Measurements from ENCODE around the gene CXCR5. TPM values are rescaled to one million over a fixed set of nuclear protein-coding genes. Genes with fewer than 3 reads are reported as not detected.

The CXCR5 gene
- total and polyA plus RNA-seq, 4 donors: 0.06 to 0.92 TPM; not detected in 2

GRCh38 chr11:118931571-118931970 lies 47.9 kb downstream of the CXCR5 start:
- no peak overlapping the region for H3K9ac ChIP-seq (ENCODE audit: low read depth in 1 of 2, low read length in 2 of 2)
- no peaks in the 10 kb centered on the region for H3K9me3 ChIP-seq (ENCODE audit: control insufficient read depth in 4 of 4, low read length in 3 of 4)
- H3K4me1 ChIP-seq (ENCODE audit: control insufficient read depth in 4 of 4, insufficient read depth in 4 of 4, low read length in 3 of 4): peaks cover 1 to 26% (median 16%) of the 10 kb centered on the region in 4 donors
- TF ChIP-seq HNF4G (IDR thresholded peaks at IDR 0.05) (no peak), ZBTB33 (IDR thresholded peaks at IDR 0.05) (no peak), FOXA1 (IDR thresholded peaks at IDR 0.05) (no peak), RAD21 (IDR thresholded peaks at IDR 0.05) (no peak), REST (IDR thresholded peaks at IDR 0.05) (no peak)
- H3K4me3 ChIP-seq (ENCODE audit: low read depth in 1 of 3, low read length in 3 of 3): no peak overlapping the region
- H3K27me3 ChIP-seq (ENCODE audit: control insufficient read depth in 4 of 4, insufficient read depth in 4 of 4, low read length in 3 of 4): no peaks in the 10 kb centered on the region
- H3K36me3 ChIP-seq (ENCODE audit: control insufficient read depth in 4 of 4, insufficient read depth in 3 of 4, low read depth in 1 of 4, low read length in 3 of 4): no peaks in the 10 kb centered on the region
- no peak overlapping the region for H3K27ac ChIP-seq (ENCODE audit: low read depth in 1 of 2, low read length in 2 of 2)
- DNase-seq (ENCODE audit: low spot score): no peak

- DNase-seq (ENCODE audit: low spot score): no peak
- Histone ChIP-seq H3K27ac (ENCODE audit: low read depth in 1 of 2, low read length in 2 of 2) (no peak overlapping the region), H3K27me3 (ENCODE audit: control insufficient read depth in 4 of 4, insufficient read depth in 4 of 4, low read length in 3 of 4) (no peaks in the 10 kb centered on the region), H3K9me3 (ENCODE audit: control insufficient read depth in 4 of 4, low read length in 3 of 4) (no peaks in the 10 kb centered on the region), H3K4me3 (ENCODE audit: low read depth in 1 of 3, low read length in 3 of 3) (no peak overlapping the region), H3K36me3 (ENCODE audit: control insufficient read depth in 4 of 4, insufficient read depth in 3 of 4, low read depth in 1 of 4, low read length in 3 of 4) (peaks cover 0 to 1% (median 0%) of the 10 kb centered on the region in 4 donors), H3K9ac (ENCODE audit: low read depth in 1 of 2, low read length in 2 of 2) (no peak overlapping the region), H3K4me1 (ENCODE audit: control insufficient read depth in 4 of 4, insufficient read depth in 4 of 4, low read length in 3 of 4) (peaks cover 1 to 13% (median 7%) of the 10 kb centered on the region in 4 donors)
- 33% methylated on average over 4 of the region's 4 CpGs for WGBS
- TF ChIP-seq ZBTB33 (IDR thresholded peaks at IDR 0.05): no peak
- no peak for TF ChIP-seq NR2F2 (IDR thresholded peaks at IDR 0.05)
- TF ChIP-seq YY1 (IDR thresholded peaks at IDR 0.05): no peak
- no peak for TF ChIP-seq TAF1 (conservative IDR thresholded peaks at IDR 0.05)
- peak in 1 of 2 donors; percentile 3 for TF ChIP-seq RAD21 (IDR thresholded peaks at IDR 0.05)
These were observed 49.8 kb downstream of the CXCR5 start for GRCh38 chr11:118933486-118933885.

GRCh38 chr11:118935376-118935775 lies 51.7 kb downstream of the CXCR5 start:
- no peaks in the 10 kb centered on the region for H3K27me3 ChIP-seq (ENCODE audit: control insufficient read depth in 4 of 4, insufficient read depth in 4 of 4, low read length in 3 of 4)
- H3K36me3 ChIP-seq (ENCODE audit: control insufficient read depth in 4 of 4, insufficient read depth in 3 of 4, low read depth in 1 of 4, low read length in 3 of 4): peaks cover 0 to 1% (median 0%) of the 10 kb centered on the region in 4 donors
- no peak for DNase-seq (ENCODE audit: low spot score)
- 83% methylated on average over 8 of the region's 8 CpGs for WGBS
- H3K4me1 ChIP-seq (ENCODE audit: control insufficient read depth in 4 of 4, insufficient read depth in 4 of 4, low read length in 3 of 4): peaks cover 0 to 4% (median 2%) of the 10 kb centered on the region in 4 donors
- H3K27ac ChIP-seq (ENCODE audit: low read depth in 1 of 2, low read length in 2 of 2): no peak overlapping the region
- no peaks in the 10 kb centered on the region for H3K9me3 ChIP-seq (ENCODE audit: control insufficient read depth in 4 of 4, low read length in 3 of 4)
- H3K4me3 ChIP-seq (ENCODE audit: low read depth in 1 of 3, low read length in 3 of 3): no peak overlapping the region
- no peak overlapping the region for H3K9ac ChIP-seq (ENCODE audit: low read depth in 1 of 2, low read length in 2 of 2)
- TF ChIP-seq TAF1 (conservative IDR thresholded peaks at IDR 0.05) (no peak), FOXA2 (IDR thresholded peaks at IDR 0.05) (no peak), RAD21 (IDR thresholded peaks at IDR 0.05) (no peak), SP1 (IDR thresholded peaks at IDR 0.05) (no peak), ZBTB33 (IDR thresholded peaks at IDR 0.05) (no peak), CTCF (IDR thresholded peaks at IDR 0.05; ENCODE audit: low read depth, low read length, missing input control) (no peak), FOXA1 (IDR thresholded peaks at IDR 0.05) (no peak), RXRA (IDR thresholded peaks at IDR 0.05) (no peak), ATF3 (IDR thresholded peaks at IDR 0.05) (no peak), YY1 (IDR thresholded peaks at IDR 0.05) (no peak), JUND (IDR thresholded peaks at IDR 0.05) (no peak), HNF4A (conservative IDR thresholded peaks at IDR 0.05) (no peak), GABPA (IDR thresholded peaks at IDR 0.05 in 1 of 2, conservative IDR thresholded peaks at IDR 0.05 in 1 of 2) (no peak), NR2F2 (IDR thresholded peaks at IDR 0.05) (no peak), HNF4G (IDR thresholded peaks at IDR 0.05) (no peak)

All from liver (tissue), 9 donors.